GM12878 (cell line): ENCODE measurements around the gene PPIP5K2. TPM values are rescaled to one million over a fixed set of nuclear protein-coding genes. Genes with fewer than 3 reads are reported as not detected.

Experiments
- CHD1 ChIP-seq: IDR thresholded peaks from 2 replicates; pipeline ENCODE4 v1.6.1; 2012; ENCODE audit warnings: low read depth, low read length, improper control_type of control experiment
- EZH2 ChIP-seq: IDR thresholded peaks from 2 replicates; pipeline ENCODE4 v1.6.1; 2012; ENCODE audit warnings: low read depth, mild to moderate bottlenecking, control low read depth, inconsistent platforms, low read length, borderline replicate concordance; ENCODE audit not compliant: control insufficient read depth
- KLF5 ChIP-seq: fragments of 450-650 bp; IDR thresholded peaks from 2 replicates; pipeline ENCODE4 v1.6.1; 2014; ENCODE audit warnings: mild to moderate bottlenecking; ENCODE audit not compliant: partially characterized antibody
- MTA2 ChIP-seq: fragments of 450-650 bp; IDR thresholded peaks from 2 replicates; pipeline ENCODE4 v1.6.1; 2016; ENCODE audit warnings: low read depth, mild to moderate bottlenecking, moderate library complexity
- NR2C2 ChIP-seq: IDR thresholded peaks from 2 replicates; pipeline ENCODE4 v1.6.1; 2011; ENCODE audit warnings: borderline replicate concordance, low read depth; ENCODE audit not compliant: control insufficient read depth, insufficient read length
- NR2F1 ChIP-seq: fragments of 450-650 bp; conservative IDR thresholded peaks from 2 replicates; pipeline ENCODE4 v1.6.1; 2017; ENCODE audit warnings: mild to moderate bottlenecking
- RAD51 ChIP-seq: fragments of 450-650 bp; IDR thresholded peaks from 2 replicates; pipeline ENCODE4 v1.6.1; 2016; ENCODE audit warnings: moderate library complexity, mild to moderate bottlenecking, inconsistent platforms
- SRF ChIP-seq, 2 experiments: IDR thresholded peaks; 2 replicates each; pipeline ENCODE4 v1.6.1; 2011; ENCODE audit warnings: low read depth in 2 of 2, low read length in 2 of 2, mild to moderate bottlenecking in 1 of 2, moderate library complexity in 1 of 2
- STAT1 ChIP-seq: fragments of 450-650 bp; conservative IDR thresholded peaks from 2 replicates; pipeline ENCODE4 v1.6.1; 2014; ENCODE audit warnings: antibody characterized with exemption, mild to moderate bottlenecking
- ZNF217 ChIP-seq: fragments of 450-650 bp; IDR thresholded peaks from 2 replicates; pipeline ENCODE4 v1.6.1; 2017; ENCODE audit warnings: antibody characterized with exemption, mild to moderate bottlenecking
- ZNF384 ChIP-seq: IDR thresholded peaks from 2 replicates; pipeline ENCODE4 v1.6.1; 2012; ENCODE audit warnings: low read depth, mild to moderate bottlenecking, low read length, improper control_type of control experiment, borderline replicate concordance
- ZSCAN29 ChIP-seq: fragments of 450-650 bp; IDR thresholded peaks from 2 replicates; pipeline ENCODE4 v1.6.1; 2017; ENCODE audit warnings: mild to moderate bottlenecking, moderate library complexity
- polyA plus RNA-seq, 11 experiments: library from polyadenylated mRNA; depleted of rRNA in 4 of 11; unstranded in 6 of 11; stranded (reverse) in 5 of 11; fragments of >200 nt; fragmentation: Nextera tagmentation in 4 of 11; fragmentation: Illumina TruSeq in 1 of 11; extraction: Ambion mirVana in 4 of 11; extraction: Trizol in 1 of 11; gene quantifications; 1 replicate in 1 of 11; 2 replicates in 10 of 11; pipeline versions ENCODE4 v1.2.1 to v1.2.3, GENCODE V29; 2011 to 2016; ENCODE audit warnings: inconsistent platforms in 2 of 11, missing spikeins in 2 of 11, low read depth in 1 of 11
- total RNA-seq, 4 experiments: library from RNA; depleted of rRNA in 3 of 4; stranded (reverse); fragments of >200 nt in 3 of 4; fragmentation: Illumina TruSeq in 1 of 4; extraction: Trizol in 1 of 4; gene quantifications; 2 replicates each; pipeline versions ENCODE4 v1.2.1 to v1.2.3, GENCODE V29; 2013 to 2021
- TF ChIP-seq, protein P1 (sequence below): fragments of 450-650 bp; formaldehyde crosslinking; IDR thresholded peaks from 2 replicates; pipeline ENCODE4 v1.4.0; 2022; ENCODE audit warnings: mild to moderate bottlenecking, moderate library complexity
- TF ChIP-seq, protein P2 (sequence below): fragments of 450-650 bp; formaldehyde crosslinking; IDR thresholded peaks from 2 replicates; pipeline ENCODE4 v1.4.0; 2020; ENCODE audit warnings: mild to moderate bottlenecking, moderate library complexity
- TF ChIP-seq, protein P3 (sequence below): fragments of 450-650 bp; IDR thresholded peaks from 2 replicates; pipeline ENCODE4 v1.6.1; 2017; ENCODE audit warnings: mild to moderate bottlenecking, moderate library complexity
- TF ChIP-seq, protein P4 (sequence below): fragments of 450-650 bp; IDR thresholded peaks from 2 replicates; pipeline ENCODE4 v1.6.1; 2017; ENCODE audit warnings: antibody characterized with exemption, mild to moderate bottlenecking, moderate library complexity

Gene PPIP5K2
- total and polyA plus RNA-seq, 10 of the 15 experiments (the other 5 are each of a cell fraction or from before 2014, with no cell fraction given): 27.7 to 87.3 (median 58.6) TPM

DNA sequence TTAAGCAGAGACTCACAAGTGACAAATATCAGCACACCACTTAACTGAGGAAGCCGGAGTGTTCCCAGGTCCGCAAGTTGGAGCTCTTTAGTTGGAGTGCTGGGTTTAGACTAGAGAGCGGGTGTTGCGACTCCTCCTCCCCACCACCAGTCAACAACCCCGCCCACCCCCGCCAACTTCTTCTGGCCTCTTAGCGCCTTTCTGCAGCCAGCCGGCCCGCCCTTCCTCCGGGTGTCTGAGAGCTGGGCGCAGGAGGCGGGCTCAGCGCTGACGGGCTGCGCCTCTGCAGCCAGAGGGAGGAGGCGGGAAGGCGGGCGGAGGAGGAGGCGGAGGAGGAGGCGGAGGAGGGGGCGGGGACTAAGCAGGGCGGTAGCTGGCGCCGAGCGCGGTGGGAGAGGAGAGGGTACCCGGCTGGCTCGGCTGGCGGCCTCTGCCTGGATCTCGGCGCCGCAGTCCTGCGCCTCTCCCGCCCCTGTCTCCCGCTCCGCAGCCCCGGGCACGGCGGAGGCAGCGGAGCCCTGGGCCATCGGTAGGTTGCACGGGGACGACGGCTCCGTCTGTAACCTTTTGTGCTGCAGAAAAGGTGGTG, 138.4 kb downstream of the PPIP5K2 start, which contains the start of gene MACIR (continued):
- TF ChIP-seq, protein P1, sequence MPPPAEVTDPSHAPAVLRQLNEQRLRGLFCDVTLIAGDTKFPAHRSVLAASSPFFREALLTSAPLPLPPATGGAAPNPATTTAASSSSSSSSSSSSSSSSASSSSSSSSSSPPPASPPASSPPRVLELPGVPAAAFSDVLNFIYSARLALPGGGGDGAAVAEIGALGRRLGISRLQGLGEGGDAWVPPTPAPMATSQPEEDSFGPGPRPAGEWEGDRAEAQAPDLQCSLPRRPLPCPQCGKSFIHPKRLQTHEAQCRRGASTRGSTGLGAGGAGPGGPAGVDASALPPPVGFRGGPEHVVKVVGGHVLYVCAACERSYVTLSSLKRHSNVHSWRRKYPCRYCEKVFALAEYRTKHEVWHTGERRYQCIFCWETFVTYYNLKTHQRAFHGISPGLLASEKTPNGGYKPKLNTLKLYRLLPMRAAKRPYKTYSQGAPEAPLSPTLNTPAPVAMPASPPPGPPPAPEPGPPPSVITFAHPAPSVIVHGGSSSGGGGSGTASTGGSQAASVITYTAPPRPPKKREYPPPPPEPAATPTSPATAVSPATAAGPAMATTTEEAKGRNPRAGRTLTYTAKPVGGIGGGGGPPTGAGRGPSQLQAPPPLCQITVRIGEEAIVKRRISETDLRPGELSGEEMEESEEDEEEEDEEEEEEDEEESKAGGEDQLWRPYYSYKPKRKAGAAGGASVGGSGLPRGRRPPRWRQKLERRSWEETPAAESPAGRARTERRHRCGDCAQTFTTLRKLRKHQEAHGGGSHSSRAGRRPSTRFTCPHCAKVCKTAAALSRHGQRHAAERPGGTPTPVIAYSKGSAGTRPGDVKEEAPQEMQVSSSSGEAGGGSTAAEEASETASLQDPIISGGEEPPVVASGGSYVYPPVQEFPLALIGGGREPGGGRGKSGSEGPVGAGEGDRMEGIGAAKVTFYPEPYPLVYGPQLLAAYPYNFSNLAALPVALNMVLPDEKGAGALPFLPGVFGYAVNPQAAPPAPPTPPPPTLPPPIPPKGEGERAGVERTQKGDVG (CRISPR knock-in tag): no peak
- no peak for TF ChIP-seq SRF (IDR thresholded peaks at IDR 0.05; ENCODE audit: low read depth in 2 of 2, low read length in 2 of 2)
- TF ChIP-seq ZSCAN29: no peak
- TF ChIP-seq, protein P2, sequence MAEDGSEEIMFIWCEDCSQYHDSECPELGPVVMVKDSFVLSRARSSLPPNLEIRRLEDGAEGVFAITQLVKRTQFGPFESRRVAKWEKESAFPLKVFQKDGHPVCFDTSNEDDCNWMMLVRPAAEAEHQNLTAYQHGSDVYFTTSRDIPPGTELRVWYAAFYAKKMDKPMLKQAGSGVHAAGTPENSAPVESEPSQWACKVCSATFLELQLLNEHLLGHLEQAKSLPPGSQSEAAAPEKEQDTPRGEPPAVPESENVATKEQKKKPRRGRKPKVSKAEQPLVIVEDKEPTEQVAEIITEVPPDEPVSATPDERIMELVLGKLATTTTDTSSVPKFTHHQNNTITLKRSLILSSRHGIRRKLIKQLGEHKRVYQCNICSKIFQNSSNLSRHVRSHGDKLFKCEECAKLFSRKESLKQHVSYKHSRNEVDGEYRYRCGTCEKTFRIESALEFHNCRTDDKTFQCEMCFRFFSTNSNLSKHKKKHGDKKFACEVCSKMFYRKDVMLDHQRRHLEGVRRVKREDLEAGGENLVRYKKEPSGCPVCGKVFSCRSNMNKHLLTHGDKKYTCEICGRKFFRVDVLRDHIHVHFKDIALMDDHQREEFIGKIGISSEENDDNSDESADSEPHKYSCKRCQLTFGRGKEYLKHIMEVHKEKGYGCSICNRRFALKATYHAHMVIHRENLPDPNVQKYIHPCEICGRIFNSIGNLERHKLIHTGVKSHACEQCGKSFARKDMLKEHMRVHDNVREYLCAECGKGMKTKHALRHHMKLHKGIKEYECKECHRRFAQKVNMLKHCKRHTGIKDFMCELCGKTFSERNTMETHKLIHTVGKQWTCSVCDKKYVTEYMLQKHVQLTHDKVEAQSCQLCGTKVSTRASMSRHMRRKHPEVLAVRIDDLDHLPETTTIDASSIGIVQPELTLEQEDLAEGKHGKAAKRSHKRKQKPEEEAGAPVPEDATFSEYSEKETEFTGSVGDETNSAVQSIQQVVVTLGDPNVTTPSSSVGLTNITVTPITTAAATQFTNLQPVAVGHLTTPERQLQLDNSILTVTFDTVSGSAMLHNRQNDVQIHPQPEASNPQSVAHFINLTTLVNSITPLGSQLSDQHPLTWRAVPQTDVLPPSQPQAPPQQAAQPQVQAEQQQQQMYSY (CRISPR knock-in tag): no peak
- TF ChIP-seq ZNF217: no peak
- TF ChIP-seq EZH2: no peak
- no peak for TF ChIP-seq MTA2
- no peak for TF ChIP-seq ZNF384
- no peak for TF ChIP-seq NR2C2
- TF ChIP-seq CHD1: no peak
- TF ChIP-seq, protein P3, sequence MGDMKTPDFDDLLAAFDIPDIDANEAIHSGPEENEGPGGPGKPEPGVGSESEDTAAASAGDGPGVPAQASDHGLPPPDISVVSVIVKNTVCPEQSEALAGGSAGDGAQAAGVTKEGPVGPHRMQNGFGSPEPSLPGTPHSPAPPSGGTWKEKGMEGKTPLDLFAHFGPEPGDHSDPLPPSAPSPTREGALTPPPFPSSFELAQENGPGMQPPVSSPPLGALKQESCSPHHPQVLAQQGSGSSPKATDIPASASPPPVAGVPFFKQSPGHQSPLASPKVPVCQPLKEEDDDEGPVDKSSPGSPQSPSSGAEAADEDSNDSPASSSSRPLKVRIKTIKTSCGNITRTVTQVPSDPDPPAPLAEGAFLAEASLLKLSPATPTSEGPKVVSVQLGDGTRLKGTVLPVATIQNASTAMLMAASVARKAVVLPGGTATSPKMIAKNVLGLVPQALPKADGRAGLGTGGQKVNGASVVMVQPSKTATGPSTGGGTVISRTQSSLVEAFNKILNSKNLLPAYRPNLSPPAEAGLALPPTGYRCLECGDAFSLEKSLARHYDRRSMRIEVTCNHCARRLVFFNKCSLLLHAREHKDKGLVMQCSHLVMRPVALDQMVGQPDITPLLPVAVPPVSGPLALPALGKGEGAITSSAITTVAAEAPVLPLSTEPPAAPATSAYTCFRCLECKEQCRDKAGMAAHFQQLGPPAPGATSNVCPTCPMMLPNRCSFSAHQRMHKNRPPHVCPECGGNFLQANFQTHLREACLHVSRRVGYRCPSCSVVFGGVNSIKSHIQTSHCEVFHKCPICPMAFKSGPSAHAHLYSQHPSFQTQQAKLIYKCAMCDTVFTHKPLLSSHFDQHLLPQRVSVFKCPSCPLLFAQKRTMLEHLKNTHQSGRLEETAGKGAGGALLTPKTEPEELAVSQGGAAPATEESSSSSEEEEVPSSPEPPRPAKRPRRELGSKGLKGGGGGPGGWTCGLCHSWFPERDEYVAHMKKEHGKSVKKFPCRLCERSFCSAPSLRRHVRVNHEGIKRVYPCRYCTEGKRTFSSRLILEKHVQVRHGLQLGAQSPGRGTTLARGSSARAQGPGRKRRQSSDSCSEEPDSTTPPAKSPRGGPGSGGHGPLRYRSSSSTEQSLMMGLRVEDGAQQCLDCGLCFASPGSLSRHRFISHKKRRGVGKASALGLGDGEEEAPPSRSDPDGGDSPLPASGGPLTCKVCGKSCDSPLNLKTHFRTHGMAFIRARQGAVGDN: no peak; the same call in 1 of the 2 replicates
- no peak for TF ChIP-seq NR2F1
- no peak for TF ChIP-seq KLF5
- TF ChIP-seq, protein P4, sequence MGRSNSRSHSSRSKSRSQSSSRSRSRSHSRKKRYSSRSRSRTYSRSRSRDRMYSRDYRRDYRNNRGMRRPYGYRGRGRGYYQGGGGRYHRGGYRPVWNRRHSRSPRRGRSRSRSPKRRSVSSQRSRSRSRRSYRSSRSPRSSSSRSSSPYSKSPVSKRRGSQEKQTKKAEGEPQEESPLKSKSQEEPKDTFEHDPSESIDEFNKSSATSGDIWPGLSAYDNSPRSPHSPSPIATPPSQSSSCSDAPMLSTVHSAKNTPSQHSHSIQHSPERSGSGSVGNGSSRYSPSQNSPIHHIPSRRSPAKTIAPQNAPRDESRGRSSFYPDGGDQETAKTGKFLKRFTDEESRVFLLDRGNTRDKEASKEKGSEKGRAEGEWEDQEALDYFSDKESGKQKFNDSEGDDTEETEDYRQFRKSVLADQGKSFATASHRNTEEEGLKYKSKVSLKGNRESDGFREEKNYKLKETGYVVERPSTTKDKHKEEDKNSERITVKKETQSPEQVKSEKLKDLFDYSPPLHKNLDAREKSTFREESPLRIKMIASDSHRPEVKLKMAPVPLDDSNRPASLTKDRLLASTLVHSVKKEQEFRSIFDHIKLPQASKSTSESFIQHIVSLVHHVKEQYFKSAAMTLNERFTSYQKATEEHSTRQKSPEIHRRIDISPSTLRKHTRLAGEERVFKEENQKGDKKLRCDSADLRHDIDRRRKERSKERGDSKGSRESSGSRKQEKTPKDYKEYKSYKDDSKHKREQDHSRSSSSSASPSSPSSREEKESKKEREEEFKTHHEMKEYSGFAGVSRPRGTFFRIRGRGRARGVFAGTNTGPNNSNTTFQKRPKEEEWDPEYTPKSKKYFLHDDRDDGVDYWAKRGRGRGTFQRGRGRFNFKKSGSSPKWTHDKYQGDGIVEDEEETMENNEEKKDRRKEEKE: no peak
- no peak for TF ChIP-seq STAT1
- no peak for TF ChIP-seq RAD51
